Lower lobe of right lung (tissue), 2 donors: ENCODE data around the gene ATP2A3. TPM values are rescaled to one million over a fixed set of nuclear protein-coding genes. Genes with fewer than 3 reads are reported as not detected.

Experiments used
- ATAC-seq, 2 donors: fragments of 200-7000 bp; cut with Tn5 transposase; one replicate each; pipeline ENCODE4 v1.9.1; 2020 to 2022; ENCODE audit warnings: mild to moderate bottlenecking in 2 of 2, moderate library complexity in 2 of 2
- DNase-seq: peaks from one replicate; pipeline ENCODE4 v3.0.0-alpha.2; 2020
- H3K27ac ChIP-seq: fragments of 200-600 bp; one replicate; pipeline ENCODE4 v1.8.0; 2022
- H3K27me3 ChIP-seq: fragments of 200-600 bp; one replicate; pipeline ENCODE4 v1.8.0; 2022; ENCODE audit warnings: low read depth
- H3K36me3 ChIP-seq: fragments of 200-600 bp; one replicate; pipeline ENCODE4 v1.8.0; 2022; ENCODE audit warnings: mild to moderate bottlenecking
- H3K4me1 ChIP-seq: fragments of 200-600 bp; one replicate; pipeline ENCODE4 v1.8.0; 2022
- H3K4me3 ChIP-seq: fragments of 200-600 bp; one replicate; pipeline ENCODE4 v1.8.0; 2022; ENCODE audit warnings: mild to moderate bottlenecking
- H3K9me3 ChIP-seq: fragments of 200-600 bp; one replicate; pipeline ENCODE4 v1.8.0; 2022
- CTCF ChIP-seq: fragments of 200-600 bp; IDR thresholded peaks from one replicate; pipeline ENCODE4 v1.8.0; 2022; ENCODE audit warnings: antibody characterized with exemption, mild to moderate bottlenecking
- intact Hi-C: fragments of 100-400 bp; cut with DNase I; formaldehyde crosslinking; loops from one replicate; pipeline ENCODE4 v1.11.0; 2022
- total RNA-seq: library from RNA; stranded (reverse); fragmentation: NEBNext Ultra II Directional; extraction: Animal tissue kit (Norgen Biotek cat#: 25700); gene quantifications from one replicate; pipeline ENCODE4 v1.2.1, GENCODE V29; 2021
- donor health status: DM: no; HTN: yes; CAD: no; lungs with severe emphysema.

ATP2A3 gene
- total RNA-seq, 1 donor from 2014 or later, result 45.6 TPM

- intact Hi-C loops, result no loop called here
Measured at GRCh38 chr17:3918372-3919122, 45.7 kb downstream of the ATP2A3 start.

GRCh38 chr17:3917391-3917931 is 46.8 kb downstream of the ATP2A3 start:
- Histone ChIP-seq H3K9me3 (no peaks in the 10 kb centered on the region), H3K36me3 (no peaks in the 10 kb centered on the region), H3K27ac (peak overlapping the region; percentile 70), H3K27me3 (no peaks in the 10 kb centered on the region), H3K4me1 (peaks cover 31% of the 10 kb centered on the region), H3K4me3 (no peak overlapping the region)
- ATAC-seq (peak in 1 of 2 donors; percentile 39), DNase-seq (peak; percentile 73)
- no peak for TF ChIP-seq CTCF
- intact Hi-C loops, result no loop called here

More at GRCh38 chr17:3918372-3919122, 45.7 kb downstream of the ATP2A3 start:
- no peaks in the 10 kb centered on the region for H3K36me3 ChIP-seq
- peaks cover 29% of the 10 kb centered on the region for H3K4me1 ChIP-seq
- no peaks in the 10 kb centered on the region for H3K9me3 ChIP-seq
- TF ChIP-seq CTCF, result no peak
- DNase-seq (no peak), ATAC-seq (no peak)
- peak overlapping the region; percentile 24 for H3K27ac ChIP-seq
- H3K4me3 ChIP-seq, result no peak overlapping the region
- H3K27me3 ChIP-seq, result no peaks in the 10 kb centered on the region

DNA sequence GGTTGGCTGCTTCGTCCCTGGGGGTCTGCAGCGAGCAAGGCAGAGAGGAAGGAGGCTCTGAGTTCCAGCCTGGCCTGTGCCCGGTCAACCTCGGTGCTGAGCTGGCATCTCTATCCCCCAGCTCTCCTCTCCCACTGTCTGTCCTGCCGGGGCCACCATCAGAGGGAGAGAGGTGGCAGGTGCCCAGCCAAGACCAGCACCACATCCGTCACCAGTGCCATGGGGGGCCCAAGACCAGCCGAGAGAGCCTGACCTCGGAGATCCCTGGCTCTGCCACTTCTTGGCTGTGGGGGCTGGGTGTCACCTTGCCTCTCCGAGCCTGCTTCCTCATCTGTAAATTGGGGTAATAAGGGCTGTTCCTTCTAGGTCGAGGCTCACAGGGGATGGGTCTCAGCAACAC is 47.4 kb downstream of the ATP2A3 start:
- peak overlapping the region; percentile 37 for H3K4me3 ChIP-seq
- peak in 1 of 2 donors; percentile 3 for ATAC-seq
- intact Hi-C loops, result no loop called here
- no peak for DNase-seq
- no peaks in the 10 kb centered on the region for H3K27me3 ChIP-seq
- no peaks in the 10 kb centered on the region for H3K36me3 ChIP-seq
- H3K9me3 ChIP-seq, result no peaks in the 10 kb centered on the region
- H3K27ac ChIP-seq, result peak overlapping the region; percentile 70
- H3K4me1 ChIP-seq, result peaks cover 32% of the 10 kb centered on the region
- no peak for TF ChIP-seq CTCF

GRCh38 chr17:3915995-3916696 is 48.1 kb downstream of the ATP2A3 start, which contains the start of gene P2RX1:
Gene P2RX1, minus strand, starts transcription at chr17:3916465. Its CDS starts 240 bp downstream, at chr17:3916225.
- ATAC-seq, result peak; percentile 51 to 57
- intact Hi-C loops, result no loop called here
- TF ChIP-seq CTCF, result no peak
- peak; percentile 76 for DNase-seq
- Histone ChIP-seq H3K4me1 (peaks cover 38% of the 10 kb centered on the region), H3K36me3 (no peaks in the 10 kb centered on the region), H3K27me3 (no peaks in the 10 kb centered on the region), H3K27ac (peak within 1 kb of the TSS; percentile 70), H3K9me3 (no peaks in the 10 kb centered on the region), H3K4me3 (peak within 1 kb of the TSS; percentile 37)

GRCh38 chr17:3915581-3915994 is 48.6 kb downstream of the ATP2A3 start:
- intact Hi-C loops, result no loop called here
- ATAC-seq (peak in 1 of 2 donors; percentile 15), DNase-seq (no peak)
- Histone ChIP-seq H3K27me3 (no peaks in the 10 kb centered on the region), H3K9me3 (no peaks in the 10 kb centered on the region), H3K27ac (peak overlapping the region; percentile 70), H3K4me1 (peaks cover 38% of the 10 kb centered on the region), H3K36me3 (no peaks in the 10 kb centered on the region), H3K4me3 (peak overlapping the region; percentile 37)
- no peak for TF ChIP-seq CTCF
